Jurkat, Clone E6-1 (cell line): ENCODE measurements around the gene BACE1.
"Not testable (repeated sequence)": the region's sequence is repeated elsewhere in the genome, so short reads cannot be mapped to it uniquely, and the experiment has no call there.

Experiments used
- DNase-seq: peaks from one replicate; pipeline ENCODE4 v3.0.0-alpha.2; 2011; ENCODE audit warnings: low read depth, low spot score
- H3K4me3 ChIP-seq: 2 replicates; pipeline ENCODE4 v1.5.1; 2011; ENCODE audit warnings: mild to moderate bottlenecking, low read length, control low read depth, moderate library complexity

The BACE1 gene

DNA sequence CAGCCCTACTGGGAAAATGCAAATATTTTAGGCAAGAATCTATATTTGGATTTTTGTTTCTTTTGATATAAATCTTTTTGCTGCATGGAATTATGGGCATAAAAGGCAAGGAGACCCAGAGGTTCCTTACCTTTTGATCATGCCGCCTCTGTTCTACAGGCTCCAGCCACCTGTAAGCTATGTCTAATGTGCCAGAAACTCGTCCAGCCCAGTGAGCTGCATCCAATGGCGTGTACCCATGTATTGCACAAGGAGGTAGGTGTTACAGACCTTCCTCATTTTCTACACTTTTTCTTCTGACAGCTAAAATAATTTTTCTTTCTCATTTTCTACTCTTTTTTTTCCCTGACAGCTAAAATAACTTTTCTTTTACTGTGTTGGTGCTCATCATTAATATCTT lies 33.1 kb downstream of the BACE1 start:
- H3K4me3 ChIP-seq, result no peak overlapping the region
- DNase-seq, result no peak

DNA sequence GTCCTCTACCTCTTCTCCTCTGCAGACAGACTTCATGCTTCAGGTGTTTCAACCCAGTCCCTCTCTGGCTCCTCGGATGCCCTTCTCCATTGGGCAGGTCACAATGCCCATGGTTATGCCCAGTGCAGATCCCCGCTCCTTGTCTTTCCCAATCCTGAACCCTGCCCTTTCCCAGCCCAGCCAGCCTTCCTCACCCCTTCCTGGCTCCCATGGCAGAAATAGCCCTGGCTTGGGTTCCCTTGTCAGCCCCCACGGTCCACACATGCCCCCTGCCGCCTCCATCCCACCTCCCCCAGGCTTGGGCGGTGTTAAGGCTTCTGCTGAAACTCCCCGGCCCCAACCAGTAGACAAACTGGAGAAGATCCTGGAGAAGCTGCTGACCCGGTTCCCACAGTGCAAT lies 34.2 kb downstream of the BACE1 start:
- H3K4me3 ChIP-seq, result no peak overlapping the region
- no peak for DNase-seq

DNA sequence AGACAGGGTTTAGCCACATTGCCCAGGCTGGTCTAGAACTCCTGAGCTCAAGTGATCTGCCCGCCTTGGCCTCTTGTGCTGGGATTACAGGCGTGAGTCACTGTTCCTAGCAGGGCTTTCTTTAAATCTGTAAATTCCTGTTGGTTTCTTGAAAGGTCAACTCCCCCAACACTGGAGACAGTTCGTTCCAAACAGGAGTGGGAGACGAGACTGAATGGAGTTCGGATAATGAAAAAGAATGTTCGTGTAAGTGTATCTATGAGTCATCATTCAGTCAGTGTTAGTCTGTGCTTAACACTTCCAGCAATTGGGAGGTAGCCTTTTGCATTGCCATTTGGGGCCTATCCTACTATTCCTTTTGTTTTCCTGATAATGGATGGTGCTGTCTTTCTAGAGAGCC lies 34.9 kb downstream of the BACE1 start:
- DNase-seq, result no peak

DNA sequence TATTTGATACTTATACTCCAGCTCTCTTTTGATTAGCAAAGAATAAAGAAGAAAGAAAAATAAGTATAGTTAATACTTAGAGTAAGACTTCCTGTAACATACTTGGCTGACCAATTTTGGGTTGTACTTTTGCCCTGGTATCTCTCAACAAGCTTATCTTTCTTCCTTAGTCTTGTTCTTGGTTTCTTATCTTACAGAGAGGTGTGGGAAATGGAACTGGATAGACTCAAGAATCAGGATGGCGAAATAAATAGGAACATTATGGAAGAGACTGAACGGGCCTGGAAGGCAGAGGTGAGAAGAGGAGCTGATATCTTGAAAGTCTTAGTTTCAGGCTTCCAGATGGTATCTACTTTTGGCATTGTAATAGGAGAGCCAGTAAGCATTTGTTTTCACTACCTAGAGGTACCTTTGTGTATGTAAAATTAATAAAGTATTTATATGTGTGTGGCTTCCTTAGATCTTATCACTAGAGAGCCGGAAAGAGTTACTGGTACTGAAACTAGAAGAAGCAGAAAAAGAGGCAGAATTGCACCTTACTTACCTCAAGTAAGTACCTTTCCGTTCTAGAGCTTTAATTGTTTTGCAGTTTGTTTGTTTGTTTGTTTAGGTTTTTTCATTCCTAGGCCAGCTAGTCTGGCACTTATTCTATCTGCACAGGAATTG lies 36.2 kb downstream of the BACE1 start:
- H3K4me3 ChIP-seq, result no peak overlapping the region
- DNase-seq, result no peak

More for the DNA sequence above, 34.9 kb downstream of the BACE1 start:
- H3K4me3 ChIP-seq, result no peak overlapping the region

DNA sequence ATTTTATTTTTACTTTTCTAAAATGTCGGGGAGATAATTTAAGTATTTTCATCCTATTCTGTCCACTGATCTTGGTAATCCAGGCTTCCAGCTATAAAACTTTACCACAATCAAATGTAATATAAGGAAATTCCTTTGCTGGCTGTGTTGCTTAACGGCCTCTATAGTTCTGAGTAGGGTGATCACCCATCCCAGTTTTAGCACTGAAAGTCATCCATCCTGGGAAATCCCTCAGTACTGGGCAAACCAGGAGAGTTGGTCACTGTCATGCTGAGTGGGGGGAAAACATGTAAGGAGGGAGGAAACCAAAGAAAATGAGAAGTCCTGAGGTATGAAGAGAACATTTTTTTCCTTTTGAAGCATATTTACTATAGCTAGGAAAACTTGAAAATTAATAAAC lies 37.7 kb downstream of the BACE1 start:
- no peak overlapping the region for H3K4me3 ChIP-seq
- DNase-seq, result no peak

DNA sequence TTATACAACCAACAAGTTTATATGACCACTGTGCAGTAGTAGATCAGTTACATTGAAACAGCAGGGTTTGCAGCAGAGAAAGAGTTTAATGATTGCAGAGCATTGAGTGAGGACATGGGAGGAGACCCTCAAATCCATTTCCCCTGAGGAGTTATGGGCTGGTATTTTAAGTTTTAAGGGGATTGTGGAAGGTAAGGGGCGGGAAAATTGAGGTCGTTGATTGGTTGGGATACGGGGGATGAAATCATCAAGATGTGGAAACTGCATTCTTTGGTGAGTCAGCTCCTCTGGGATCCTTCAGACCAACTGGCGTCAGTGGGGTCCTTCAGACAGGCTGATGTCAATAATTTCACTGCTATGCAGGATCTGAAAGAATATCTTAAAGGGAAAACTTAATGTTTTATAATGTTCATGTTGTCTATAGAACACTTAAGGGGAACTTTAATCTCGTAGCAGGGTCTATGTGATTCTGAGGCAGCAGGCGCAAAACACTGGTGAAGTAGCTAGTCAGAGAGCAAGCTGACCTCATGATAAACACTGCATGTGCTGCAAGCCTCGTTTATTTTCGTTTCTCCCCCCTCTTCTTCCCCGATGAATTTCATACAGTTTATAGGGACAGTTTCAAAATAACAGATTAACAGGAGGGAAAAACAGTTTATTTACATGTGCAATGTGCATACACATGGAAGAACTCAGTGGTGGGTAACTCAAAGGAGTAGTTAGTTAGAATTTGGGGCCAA lies 42.3 kb downstream of the BACE1 start:
- H3K4me3 ChIP-seq, result no peak overlapping the region
- no peak for DNase-seq

DNA sequence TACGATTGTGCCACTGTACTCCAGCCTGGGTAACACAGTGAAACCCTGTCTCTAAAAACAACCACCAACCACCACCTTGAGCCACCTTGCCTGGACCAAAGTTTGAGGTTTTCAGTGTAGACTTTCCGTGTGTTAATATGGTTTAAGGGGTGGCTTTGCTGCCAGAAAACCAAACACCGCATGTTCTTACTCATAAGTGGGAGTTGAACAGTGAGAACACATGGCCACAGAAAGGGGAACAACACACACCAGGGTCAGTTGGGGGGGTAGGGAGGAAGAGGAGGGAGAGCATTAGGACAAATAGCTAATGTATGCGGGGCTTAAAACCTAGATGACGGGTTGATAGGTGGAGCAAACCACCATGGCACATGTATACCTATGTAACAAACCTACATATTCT lies 43.9 kb downstream of the BACE1 start:
- H3K4me3 ChIP-seq, DNase-seq: not testable (repeated sequence)

DNA sequence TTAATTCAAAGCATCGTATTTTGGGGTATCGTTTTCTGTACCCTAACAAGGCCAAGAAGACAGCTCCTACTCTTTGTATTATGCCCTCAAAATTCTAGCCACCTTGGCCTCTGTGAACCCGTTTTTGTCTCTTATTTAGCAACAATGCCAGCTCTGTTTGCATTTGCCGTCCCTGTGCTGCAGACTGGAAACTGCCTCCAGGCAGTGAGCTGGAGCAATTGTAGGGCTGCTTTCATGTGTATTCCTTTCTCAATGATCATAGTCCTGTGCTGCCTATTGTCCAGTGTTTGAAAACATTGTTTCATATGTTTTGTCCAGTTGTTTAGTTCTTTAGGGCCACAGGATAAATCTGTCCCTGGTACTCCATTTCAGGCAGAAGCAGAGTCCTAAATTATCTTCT lies 44.8 kb downstream of the BACE1 start:
- no peak for DNase-seq
- no peak overlapping the region for H3K4me3 ChIP-seq

DNA sequence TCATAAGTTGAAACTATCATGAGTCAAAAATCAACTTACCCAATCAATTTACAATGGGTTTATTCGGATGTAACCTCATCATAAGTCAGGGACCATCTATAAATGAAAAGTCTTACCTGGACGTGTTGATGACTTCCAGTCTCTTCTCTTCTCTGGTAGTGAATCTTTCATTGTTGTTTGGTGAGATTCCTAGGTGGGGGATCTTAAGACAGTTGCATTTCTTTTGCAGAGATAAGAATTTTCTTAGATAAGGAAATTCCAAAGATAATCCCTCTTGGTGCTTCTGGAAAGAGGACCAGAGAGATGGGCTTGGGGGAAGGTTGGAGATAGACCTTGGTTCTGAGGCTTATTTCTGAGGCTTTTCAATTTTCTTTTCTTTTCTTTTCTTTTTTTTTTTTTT lies 46.2 kb downstream of the BACE1 start:
- no peak overlapping the region for H3K4me3 ChIP-seq
- no peak for DNase-seq

DNA sequence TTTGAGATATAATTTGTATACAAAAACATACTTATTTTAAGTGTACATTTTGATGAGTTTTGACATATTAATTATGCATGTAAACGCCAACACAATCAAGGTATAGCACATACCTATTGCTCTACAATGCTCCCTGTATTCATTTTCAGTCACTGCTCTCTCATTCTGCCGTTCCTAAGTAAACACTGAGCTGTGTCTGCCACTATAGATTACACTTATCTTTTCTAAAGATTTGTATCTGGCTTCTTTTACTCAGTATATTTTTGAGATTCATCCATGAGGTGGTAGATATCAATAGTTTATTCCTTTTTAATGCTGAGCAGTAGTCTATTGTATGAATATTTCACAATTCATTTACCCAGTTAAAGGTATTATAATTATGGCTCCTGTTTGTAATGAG lies 50.3 kb downstream of the BACE1 start:
- H3K4me3 ChIP-seq, result no peak overlapping the region
- DNase-seq, result no peak

DNA sequence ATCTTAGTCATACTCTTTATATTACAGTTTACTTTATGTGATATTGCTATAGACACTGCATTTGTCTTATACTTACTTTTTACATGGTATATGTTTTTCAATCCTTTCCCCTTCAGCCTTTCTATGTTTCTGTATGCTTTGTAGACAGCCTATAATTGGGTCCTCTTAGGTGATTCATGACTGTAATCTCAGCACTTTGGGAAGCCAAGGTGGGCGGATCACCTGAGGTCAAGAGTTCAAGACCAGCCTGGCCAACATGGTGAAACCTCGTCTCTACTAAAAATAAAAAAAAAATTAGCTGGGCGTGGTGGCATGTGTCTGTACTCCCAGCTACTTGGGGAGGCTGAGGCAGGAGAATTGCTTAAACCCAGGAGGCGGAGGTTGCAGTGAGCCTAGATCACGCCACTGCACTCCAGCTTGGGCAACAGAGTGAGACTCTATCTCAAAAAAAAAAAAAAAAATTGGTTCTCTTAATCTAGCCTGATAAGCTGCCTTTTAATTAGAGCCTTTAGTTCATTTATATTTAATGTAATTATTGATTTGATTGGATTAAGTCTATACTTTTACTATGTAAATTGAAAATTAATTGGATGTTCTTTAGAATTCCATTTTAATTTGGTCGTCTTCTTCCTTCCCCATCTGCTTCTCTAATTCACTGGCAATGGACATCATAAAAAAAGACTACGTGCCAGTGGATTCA lies 51.3 kb downstream of the BACE1 start:
- not testable (repeated sequence) for H3K4me3 ChIP-seq, DNase-seq

DNA sequence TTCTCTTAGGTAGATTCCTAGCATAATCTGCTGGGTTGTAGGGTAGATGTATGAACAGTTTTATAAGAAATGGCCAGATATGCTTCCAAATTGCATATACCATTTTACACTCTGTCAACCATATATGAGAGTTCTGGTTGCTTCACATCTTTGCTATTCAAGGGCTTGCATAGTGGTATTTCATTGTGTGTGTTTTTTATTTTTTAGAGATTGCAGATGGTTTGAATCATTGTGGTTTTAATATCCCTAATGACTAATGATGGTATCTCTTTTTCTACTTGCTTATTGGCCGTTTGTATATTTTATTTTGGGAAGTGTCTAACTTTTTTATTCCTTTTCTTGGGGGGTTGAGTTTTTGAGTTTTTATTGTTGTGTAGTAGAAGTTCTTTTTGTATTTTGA lies 56.6 kb downstream of the BACE1 start:
- no peak overlapping the region for H3K4me3 ChIP-seq
- no peak for DNase-seq

DNA sequence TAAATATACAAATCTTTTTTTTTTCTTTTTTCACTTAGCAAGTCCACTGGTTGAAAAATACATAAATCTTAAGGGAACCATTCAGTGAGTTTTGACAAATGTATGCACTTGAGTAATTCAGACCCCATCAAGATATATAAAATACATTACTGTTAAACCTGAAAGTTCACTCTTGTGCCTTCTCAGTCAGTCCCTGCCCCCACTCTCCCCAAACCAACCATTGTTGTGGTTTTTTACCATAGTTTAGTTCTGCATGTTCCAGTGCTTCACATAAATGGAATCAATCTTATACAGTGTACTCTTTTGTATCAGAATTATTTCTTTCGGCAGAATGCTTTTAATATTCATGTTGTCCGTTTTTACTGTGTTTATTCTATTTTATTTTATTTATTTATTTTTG lies 57.5 kb downstream of the BACE1 start:
- no peak overlapping the region for H3K4me3 ChIP-seq

DNA sequence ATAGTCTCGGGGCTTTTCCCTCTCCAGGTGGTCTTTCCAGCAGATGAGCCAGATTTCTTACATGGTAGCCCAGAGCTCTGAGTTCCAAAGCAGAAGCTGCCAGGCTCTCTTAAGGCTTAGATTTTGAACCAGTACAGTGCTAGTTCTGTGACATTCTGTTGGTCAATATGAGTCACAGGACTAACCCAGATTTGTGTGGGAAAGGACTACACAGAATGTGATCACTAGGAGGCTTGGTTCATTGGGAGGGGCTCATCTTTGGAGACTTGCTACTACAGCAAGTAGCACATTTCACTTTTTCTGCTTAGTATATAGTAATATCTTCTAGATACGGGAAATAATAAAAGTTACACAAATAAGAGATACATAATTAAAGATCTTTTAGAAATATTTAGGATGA lies 59.5 kb downstream of the BACE1 start:
- DNase-seq, result no peak

More for the DNA sequence above, 57.5 kb downstream of the BACE1 start:
- DNase-seq, result peak; percentile 7

DNA sequence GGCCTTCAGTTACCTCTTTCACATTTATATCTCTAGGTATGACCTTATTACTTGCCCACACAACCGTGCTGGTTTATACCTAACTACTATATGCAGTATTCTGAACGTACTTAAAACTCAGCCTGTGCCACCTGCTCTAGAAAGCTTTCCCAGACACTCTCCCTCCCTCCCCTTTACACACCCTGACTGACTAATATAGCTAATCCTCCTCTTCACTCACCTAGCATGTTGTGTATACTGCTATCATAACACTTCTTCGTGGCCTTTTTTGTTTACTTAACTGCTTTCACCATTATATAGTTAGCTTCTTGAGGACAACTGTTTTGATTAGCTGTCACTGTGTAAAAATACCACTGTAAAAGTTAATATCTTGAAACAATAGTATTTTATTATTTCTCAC lies 60.1 kb downstream of the BACE1 start:
- DNase-seq, result no peak
- no peak overlapping the region for H3K4me3 ChIP-seq

More for the DNA sequence above, 59.5 kb downstream of the BACE1 start:
- H3K4me3 ChIP-seq, result no peak overlapping the region

DNA sequence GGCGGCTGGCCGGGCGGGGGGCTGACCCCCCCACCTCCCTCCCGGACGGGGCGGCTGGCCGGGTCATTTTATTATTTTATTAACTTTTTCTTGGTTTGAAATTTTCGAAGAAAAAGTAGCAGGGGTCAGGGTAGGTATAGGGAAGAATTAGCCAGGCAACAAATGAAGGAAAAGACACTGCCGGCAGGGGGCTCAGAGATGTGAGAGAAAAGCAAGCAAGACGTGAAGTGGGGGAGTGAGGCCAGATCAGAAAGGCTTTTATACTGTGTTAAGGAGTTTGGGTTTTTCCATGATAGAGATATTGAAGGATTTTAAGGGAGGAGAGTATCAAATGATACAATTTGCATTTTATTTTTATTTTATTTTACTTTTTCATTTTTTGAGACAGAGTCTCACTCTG lies 64.5 kb downstream of the BACE1 start:
- no peak for DNase-seq
- no peak overlapping the region for H3K4me3 ChIP-seq

DNA sequence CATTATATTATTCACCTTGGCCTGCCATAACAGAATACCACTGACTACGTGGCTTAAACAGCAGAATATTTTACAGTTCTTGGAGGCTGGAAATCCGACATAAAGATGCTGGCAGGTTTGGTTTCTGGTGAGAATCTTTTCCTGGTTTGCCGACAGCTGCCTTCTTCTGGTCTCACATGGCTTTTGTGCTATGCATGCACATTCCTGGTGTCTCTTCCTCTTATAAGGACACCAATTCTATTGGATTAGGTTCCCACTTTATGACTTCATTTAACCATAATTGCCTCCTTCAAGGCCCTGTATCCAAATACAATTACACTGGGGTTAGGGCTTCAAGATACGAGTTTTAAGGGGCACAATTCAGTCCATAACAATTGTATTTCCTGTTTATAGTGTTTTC lies 66.5 kb downstream of the BACE1 start:
- H3K4me3 ChIP-seq, result no peak overlapping the region
- no peak for DNase-seq

DNA sequence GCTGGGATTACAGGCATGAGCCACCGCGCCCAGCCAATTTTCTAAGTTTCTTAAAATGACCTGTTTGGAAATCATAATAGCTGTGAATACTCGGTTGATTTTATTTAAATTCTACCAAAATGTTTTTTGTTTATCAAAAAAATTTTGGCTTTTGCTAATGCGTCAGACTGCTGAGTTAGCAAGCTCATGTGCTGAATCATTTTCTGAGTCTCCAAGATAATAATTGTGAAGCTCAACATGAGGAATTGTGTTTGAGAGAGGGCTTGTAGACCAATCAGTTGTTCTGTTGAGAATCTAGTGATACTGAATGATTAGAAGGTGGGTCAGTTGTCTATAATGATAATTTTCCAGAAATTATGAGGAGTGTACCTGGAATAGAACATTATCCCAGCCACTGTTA lies 67.7 kb downstream of the BACE1 start:
- H3K4me3 ChIP-seq, result no peak overlapping the region
- DNase-seq, result no peak

DNA sequence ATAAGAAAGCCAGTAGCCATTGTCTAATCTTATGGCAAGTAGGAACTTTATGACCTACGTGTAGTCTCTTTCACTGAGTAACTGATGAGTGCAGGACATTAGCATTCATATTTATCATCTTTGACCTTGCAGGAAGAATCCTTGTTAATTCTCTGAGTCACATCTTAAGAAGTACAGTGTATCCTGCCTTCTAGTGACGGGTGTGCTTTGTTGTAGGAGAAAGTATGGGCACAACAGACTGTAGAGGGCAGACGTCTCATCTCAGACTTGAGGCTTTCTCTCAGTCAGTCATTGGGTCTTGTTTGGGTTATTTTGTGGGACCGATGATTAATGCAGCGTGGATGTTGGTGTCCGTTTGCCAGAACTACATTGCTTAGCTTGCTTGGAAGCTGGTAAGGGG lies 76.8 kb downstream of the BACE1 start:
- no peak for DNase-seq
- no peak overlapping the region for H3K4me3 ChIP-seq

DNA sequence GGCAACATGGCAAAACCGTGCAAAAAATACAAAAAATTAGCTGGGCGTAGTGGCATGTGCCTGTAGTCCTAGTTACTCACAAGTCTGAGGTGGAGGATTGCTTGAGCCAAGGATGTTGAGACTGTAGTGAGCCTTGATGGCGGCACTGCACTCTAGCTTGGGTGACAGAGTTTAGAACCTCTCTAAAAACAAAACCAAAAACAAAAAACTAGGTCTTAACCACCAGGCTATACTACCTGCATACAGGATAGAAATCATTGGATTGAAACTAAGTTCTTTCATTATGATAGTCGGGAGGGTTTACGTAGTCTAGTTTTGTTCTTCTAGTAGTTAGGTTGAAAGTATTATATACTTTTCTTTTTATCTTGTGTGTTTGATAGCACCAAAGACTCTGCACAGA lies 77.8 kb downstream of the BACE1 start:
- H3K4me3 ChIP-seq, result no peak overlapping the region
- no peak for DNase-seq
